SKM-1 treated with dmso at 0.1 percent for 144 hours (cell line): ENCODE measurements around the gene LRCOL1.

Experiments used
- DNase-seq: peaks from one replicate; lab custom pipeline; 2025; ENCODE audit not compliant: unreplicated experiment; lab: John Stamatoyannopoulos, UW

Gene LRCOL1

DNA sequence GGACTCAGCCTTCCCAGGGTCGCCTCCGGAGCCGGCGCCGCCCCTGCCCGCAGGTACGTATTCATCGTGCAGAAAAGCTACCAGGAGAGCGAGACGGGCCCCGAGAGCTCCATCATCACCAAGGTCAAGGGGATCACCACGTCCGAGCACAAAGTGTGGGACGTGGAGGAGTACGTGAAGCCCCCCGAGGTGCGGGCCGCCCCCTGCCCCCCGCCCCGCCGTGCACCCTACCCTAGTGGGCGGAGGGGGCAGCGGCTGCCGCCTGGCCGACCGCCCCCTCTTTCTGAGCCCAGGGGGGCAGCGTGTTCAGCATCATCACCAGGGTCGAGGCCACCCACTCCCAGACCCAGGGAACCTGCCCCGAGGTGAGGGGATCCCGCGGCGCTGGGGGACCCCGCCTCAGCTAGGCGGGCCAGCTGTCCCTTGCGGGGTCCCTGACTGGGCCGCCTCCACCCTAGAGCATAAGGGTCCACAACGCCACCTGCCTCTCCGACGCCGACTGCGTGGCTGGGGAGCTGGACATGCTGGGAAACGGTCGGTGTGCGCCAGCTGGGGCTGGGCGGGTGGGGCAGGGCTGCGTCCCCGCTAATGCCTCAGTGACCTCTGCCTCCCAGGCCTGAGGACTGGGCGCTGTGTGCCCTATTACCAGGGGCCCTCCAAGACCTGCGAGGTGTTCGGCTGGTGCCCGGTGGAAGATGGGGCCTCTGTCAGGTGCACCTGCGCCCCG lies 9.2 kb upstream of the LRCOL1 start:
- DNase-seq, result no peak

GRCh38 chr12:132619071-132619385 lies 8.6 kb upstream of the LRCOL1 start:
- DNase-seq, result no peak

GRCh38 chr12:132618683-132619043 lies 8.3 kb upstream of the LRCOL1 start, which contains the start of gene P2RX2:
Gene P2RX2 (plus strand): TSS chr12:132618776. CDS start chr12:132618817, 41 bp downstream.
- no peak for DNase-seq

GRCh38 chr12:132617822-132618682 lies 7.7 kb upstream of the LRCOL1 start:
- no peak for DNase-seq

DNA sequence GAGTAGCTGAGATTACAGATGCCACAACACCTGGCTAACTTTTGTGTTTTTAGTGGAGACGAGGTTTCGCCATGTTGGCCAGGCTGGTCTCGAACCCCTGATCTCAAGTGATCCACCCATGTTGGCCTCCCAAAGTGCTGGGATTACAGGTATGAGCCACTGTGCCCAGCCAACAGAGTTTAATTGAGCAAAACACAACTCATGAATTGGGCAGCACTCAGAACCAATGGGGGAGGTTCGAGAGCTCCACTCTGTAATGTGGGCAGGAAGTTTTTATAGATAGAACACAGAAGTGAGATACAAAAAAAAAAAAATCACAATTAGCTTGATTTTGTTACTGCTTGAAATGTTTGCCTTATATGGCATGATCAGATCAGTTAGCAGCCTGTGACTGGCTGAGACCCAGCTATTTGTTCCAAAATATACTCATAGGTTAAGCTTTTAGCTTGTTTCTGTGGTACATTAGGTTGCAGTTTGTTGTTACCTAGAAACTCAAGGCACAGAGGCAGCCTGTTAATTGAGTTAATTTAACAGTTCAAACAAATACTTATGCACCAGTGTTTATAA lies 6.8 kb upstream of the LRCOL1 start:
- DNase-seq, result no peak

GRCh38 chr12:132615579-132616038 lies 5.2 kb upstream of the LRCOL1 start:
- DNase-seq, result no peak

DNA sequence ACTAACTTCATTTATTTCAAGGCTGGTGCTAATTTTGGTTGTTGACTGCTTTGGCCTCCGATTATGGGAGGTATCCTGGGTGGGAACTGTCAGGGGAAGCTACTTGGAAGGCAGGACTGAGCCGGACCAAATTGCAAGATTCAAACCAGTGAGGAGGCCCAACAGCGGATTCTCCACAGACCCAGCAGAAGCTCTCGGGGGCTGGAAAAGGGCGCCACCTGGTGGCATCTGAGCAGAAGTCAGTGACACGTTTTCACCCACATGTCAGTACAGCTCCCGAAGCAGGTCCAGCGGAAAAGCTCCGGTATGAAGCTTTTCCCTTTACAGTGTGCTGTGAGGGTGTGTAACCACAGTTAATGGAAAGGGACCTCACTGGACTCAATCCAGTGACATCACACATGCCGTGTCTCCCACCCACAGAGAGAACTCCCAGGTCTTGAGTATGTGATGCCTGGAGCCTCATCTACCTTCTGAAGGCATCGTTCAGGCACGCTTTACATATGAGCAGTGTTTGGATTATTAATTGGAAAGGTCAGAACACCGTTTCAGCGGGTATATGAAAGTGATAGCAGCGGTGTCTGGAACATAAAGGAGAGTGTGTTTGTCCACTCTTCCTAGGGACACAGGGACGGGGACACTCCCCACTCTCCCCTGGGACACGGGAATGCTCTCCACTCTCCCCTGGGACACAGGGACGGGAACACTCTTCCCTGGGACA lies 4.6 kb upstream of the LRCOL1 start:
- peak; percentile 19 for DNase-seq

- no peak for DNase-seq
Observed at GRCh38 chr12:132614029-132614428, 3.6 kb upstream of the LRCOL1 start.

DNA sequence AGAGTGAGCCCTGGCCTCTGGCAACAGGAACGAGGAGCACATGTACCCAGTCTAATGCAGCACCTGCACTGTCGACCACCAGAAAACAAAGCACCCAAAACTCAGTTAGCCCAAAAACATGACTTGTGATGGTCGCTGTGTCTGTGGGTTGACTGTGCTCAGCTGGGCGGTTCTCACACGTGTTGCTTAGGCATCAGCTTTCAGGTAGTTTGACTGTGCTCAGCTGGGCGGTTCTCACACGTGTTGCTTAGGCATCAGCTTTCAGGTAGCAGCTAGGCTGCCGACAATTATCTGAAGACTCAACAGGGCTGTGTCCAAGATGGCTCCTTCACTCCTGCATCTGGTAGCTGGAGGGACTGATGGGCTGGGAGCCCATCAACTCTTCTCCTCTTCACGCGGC lies 1.2 kb upstream of the LRCOL1 start:
- no peak for DNase-seq

- no peak for DNase-seq
Observed at GRCh38 chr12:132610866-132611602, 652 bp upstream of the LRCOL1 start.

DNA sequence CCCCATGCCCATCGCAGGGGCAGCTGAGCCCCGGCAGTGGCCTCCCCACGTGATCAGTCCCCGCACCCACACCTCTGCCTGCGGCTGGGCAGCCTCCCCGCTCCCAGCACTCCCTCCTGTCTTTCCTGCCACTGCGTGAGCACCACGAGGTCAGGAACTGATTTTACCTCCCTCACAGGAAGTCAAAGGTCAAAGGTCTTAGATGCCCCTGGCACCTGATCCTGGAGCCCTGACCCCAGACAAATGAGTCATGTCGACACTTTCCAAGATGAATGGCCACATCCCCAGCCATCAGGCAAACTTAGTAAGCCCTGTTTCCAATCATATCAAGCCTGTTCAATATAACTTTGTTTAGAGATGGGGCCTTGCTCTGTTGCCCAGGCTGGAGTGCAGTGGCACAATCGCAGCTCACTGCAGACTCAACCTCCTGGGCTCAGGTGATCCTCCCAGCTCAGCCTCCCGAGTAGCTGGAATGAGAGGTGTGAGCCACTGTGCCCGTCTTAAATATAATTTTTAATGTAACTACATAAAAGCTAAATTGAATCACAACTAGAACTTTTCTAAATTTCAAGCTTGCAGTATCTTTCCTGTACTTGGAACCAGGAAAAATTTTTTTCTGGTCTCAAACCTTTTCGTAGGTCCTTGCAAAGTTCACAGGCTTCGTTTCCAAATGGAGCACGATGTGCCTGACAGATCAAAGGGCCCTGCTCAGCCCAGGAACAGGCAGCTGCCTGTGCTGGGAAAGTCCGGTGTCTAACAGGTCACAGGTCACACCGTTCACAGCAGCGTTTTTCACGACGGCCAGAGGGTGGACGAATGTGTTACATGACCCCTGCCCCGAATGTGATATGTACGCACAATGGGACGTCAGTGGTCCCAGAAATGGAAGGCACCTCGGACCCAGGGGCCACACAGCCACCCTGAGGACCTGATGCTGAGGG lies 1.9 kb downstream of the LRCOL1 start:
- DNase-seq, result no peak

DNA sequence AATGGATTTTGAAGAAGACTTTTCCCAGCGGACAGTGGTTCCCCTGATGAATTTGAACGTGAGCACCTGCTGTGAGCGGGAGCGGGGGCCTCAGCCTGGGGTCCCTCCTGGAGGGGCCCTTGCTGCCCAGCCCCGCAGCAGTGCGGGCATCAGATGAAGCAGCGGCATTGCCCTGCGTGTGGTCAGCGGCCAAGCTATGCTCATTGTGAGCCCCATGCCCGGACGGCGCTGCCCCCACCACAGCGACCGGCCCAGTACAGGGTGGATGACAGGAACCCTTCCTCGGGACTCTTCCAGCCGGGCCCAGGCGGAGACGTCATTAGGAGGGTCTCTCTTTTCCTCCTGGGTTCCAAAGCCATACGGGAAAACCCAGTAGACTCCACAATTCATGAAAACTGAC lies 3.5 kb downstream of the LRCOL1 start:
- DNase-seq, result no peak

GRCh38 chr12:132606466-132606865 lies 3.9 kb downstream of the LRCOL1 start:
- DNase-seq, result no peak

- no peak for DNase-seq
Observed at GRCh38 chr12:132605892-132606291, 4.5 kb downstream of the LRCOL1 start.

DNA sequence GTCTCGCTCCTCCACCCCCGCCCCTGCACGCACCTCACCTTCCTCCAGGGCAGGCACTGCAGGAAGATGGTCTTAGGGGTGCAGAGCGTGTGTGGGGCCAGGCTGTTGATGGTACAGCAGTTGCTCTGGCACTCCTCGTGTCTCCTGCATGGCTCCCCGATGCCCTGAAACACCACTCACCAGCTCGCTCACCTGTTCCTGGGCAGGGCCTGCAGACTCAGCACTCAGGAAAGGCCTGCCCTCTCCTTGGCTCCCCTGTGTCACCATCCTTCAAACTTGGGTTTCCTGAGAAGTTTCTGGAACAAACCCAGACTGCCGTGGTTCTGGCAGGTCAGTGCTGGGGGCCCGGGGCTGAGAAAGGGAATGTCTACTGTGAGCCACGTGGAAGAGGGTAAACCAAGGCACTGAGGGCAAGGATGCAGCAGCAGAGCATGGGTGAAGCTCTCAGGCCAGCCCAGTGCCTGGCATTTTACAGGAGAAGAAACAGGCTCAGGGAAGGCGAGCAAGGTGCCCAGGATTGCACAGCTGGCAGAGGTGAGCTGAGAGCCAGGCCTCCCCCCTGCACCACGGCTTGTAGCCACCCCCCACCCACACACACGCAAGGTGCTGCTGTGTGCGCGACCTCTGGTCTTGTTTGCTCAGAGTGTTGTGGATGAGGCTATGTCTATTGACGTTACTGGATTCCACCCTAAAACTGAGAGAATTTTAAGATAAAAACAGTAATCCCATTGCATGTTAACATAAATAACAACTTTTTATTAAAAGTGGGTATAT lies 5.5 kb downstream of the LRCOL1 start:
- no peak for DNase-seq

DNA sequence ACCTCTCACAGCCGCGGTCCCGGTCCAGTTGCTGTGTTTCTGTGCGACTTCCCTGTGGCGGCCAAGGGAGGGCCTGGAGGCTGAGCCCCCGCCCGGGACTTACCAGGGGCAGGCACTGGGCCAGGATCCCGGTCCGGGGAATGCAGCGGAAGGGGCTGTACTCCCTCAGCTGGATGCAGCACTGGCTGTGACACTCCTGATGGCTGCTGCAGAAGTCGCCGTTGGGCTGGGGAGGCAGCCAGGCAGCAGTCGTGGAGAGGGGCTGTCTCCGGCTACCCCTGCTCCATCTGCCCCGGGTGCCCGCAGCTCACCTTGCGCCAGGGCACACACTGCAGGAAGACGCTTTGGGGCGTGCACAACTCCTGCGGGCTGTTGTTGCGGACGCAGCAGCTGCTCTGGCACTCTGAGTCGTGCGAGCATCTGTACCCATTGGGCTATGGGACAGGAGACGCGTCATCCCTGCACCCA lies 6.2 kb downstream of the LRCOL1 start:
- DNase-seq, result no peak

DNA sequence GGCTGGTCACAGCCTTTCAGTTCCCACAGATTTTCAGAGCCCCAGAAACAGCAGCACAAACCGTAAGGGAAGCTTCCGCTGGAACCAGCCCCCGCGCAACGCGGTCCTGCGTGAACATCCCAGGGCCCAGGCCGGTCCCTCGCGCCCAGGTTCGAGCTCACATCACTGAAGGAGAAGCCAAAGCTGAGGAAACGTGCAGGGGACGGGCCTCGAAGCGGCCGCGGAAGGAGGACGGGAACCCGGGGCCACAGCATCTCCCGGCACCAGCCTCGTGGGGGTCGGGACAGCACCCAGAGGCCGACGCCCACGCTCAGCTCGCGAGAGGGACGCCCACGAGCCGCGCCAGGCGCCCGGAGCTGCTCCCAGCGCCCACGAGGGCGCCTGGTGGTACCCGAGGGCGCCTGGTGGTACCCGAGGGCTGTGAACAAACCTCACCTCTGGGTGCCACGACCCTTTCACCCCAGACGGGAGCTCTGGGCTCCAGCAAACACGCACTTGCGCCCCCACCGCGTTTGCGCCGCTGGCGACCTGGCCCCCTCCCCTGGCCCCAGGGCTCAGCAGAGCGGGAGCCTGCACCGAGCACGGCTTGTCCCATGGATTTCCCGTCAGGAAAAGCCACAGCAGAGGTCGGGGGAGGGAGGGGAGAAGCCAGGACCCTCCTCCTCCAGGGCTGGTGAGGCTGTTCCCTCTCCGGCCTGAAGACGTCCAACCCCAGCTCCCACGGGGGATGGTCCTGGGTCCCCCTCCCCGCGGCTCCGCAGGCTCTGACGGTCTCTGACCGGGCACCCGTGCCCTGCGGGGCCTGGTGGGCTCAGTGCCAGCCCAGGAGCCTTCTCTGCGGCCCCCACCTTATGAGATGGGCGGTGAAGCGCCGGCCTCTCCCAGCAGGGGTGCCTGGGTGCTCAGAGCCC lies 6.9 kb downstream of the LRCOL1 start:
- no peak for DNase-seq
